ENCODE results near the gene ESYT1. TPM values are rescaled to one million over a fixed set of nuclear protein-coding genes. Genes with fewer than 3 reads are reported as not detected.
A peak's percentile ranks its signal among the peaks of the same experiment; 100 is the strongest.

Gene ESYT1, protein sequence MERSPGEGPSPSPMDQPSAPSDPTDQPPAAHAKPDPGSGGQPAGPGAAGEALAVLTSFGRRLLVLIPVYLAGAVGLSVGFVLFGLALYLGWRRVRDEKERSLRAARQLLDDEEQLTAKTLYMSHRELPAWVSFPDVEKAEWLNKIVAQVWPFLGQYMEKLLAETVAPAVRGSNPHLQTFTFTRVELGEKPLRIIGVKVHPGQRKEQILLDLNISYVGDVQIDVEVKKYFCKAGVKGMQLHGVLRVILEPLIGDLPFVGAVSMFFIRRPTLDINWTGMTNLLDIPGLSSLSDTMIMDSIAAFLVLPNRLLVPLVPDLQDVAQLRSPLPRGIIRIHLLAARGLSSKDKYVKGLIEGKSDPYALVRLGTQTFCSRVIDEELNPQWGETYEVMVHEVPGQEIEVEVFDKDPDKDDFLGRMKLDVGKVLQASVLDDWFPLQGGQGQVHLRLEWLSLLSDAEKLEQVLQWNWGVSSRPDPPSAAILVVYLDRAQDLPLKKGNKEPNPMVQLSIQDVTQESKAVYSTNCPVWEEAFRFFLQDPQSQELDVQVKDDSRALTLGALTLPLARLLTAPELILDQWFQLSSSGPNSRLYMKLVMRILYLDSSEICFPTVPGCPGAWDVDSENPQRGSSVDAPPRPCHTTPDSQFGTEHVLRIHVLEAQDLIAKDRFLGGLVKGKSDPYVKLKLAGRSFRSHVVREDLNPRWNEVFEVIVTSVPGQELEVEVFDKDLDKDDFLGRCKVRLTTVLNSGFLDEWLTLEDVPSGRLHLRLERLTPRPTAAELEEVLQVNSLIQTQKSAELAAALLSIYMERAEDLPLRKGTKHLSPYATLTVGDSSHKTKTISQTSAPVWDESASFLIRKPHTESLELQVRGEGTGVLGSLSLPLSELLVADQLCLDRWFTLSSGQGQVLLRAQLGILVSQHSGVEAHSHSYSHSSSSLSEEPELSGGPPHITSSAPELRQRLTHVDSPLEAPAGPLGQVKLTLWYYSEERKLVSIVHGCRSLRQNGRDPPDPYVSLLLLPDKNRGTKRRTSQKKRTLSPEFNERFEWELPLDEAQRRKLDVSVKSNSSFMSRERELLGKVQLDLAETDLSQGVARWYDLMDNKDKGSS
- total RNA-seq: 119 TPM

DNA sequence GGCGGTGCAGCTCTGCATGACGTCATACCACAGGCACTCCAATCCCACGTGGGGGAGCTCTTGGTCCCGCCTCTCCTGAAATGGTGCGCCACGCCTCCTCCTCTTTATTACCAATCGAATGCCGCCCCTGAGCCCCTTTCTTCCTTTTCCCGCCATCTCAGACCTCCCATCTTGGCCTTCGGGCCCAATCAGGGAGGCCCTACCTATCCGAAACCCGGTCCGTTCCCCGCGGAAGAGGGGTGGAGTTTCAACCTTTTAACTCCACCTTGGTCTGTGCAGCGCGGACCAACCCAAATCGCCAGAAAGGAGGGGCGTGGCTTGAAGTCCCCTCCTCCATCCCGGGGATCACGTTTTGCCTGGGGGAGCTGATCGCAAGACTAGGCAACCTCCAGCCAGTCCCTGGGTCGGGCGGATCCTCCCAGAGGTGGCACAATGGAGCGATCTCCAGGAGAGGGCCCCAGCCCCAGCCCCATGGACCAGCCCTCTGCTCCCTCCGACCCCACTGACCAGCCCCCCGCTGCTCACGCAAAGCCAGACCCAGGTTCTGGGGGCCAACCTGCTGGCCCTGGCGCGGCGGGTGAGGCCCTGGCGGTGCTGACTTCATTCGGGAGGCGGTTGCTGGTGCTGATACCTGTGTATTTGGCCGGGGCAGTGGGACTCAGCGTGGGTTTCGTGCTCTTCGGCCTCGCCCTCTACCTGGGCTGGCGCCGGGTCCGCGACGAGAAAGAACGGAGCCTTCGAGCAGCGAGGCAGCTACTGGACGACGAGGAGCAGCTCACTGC, at the start of gene ESYT1:
TSS of gene ESYT1 (plus strand) at position 380 of the 782 bp plus-strand sequence. CDS start at position 433, 53 bp downstream.
- no peaks in the 10 kb centered on the region for H3K27me3 ChIP-seq
- TF ChIP-seq, protein P1, sequence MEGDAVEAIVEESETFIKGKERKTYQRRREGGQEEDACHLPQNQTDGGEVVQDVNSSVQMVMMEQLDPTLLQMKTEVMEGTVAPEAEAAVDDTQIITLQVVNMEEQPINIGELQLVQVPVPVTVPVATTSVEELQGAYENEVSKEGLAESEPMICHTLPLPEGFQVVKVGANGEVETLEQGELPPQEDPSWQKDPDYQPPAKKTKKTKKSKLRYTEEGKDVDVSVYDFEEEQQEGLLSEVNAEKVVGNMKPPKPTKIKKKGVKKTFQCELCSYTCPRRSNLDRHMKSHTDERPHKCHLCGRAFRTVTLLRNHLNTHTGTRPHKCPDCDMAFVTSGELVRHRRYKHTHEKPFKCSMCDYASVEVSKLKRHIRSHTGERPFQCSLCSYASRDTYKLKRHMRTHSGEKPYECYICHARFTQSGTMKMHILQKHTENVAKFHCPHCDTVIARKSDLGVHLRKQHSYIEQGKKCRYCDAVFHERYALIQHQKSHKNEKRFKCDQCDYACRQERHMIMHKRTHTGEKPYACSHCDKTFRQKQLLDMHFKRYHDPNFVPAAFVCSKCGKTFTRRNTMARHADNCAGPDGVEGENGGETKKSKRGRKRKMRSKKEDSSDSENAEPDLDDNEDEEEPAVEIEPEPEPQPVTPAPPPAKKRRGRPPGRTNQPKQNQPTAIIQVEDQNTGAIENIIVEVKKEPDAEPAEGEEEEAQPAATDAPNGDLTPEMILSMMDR (IDR thresholded peaks at IDR 0.05): no peak
- H3K4me3 ChIP-seq: peak within 1 kb of the TSS; percentile 73 to 80
- H3K4me1 ChIP-seq: peaks cover 9 to 21% of the 10 kb centered on the region in 2 donors
- peak within 1 kb of the TSS; percentile 87 to 88 for H3K27ac ChIP-seq
- intact Hi-C loops (cut with DNase I): loop anchor here (1.0 to 5.0 kb wide), 3 partner anchors 10 to 959 kb away; partner anchors contain the start of genes MYL6, NAB2 and ZC3H10
- DNase-seq (ENCODE audit: low spot score in 2 of 2): peak; percentile 99 to 100
- no peaks in the 10 kb centered on the region for H3K9me3 ChIP-seq
- H3K36me3 ChIP-seq: peaks cover 25 to 28% of the 10 kb centered on the region in 2 donors

DNA sequence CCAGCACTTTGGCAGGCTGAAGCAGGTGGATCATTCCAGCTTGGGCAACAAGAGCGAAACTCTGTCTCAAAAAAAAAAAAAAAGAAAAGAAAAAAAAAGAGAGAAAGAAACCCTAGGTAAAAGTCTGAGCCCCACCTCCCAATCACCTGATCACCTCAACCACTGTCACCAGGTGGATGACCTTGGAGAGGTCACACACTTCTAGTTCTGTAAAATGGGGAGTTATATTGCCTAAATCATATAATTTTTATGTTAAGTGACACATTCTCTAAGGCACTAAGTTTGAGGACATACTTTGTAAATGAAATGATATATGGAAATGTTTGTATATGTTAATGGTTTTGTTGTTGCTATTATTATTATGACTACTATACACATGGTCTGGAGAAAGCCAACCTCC, 49.6 kb upstream of the ESYT1 start:
- Histone ChIP-seq H3K36me3 (no peaks in the 10 kb centered on the region), H3K27ac (peak overlapping the region in 1 of 2 donors; percentile 81), H3K27me3 (no peaks in the 10 kb centered on the region), H3K9me3 (no peaks in the 10 kb centered on the region), H3K4me1 (peaks cover 5 to 7% of the 10 kb centered on the region in 2 donors), H3K4me3 (peak overlapping the region in 1 of 2 donors; percentile 86)
- DNase-seq (ENCODE audit: low spot score in 2 of 2): no peak
- TF ChIP-seq, protein P1 (IDR thresholded peaks at IDR 0.05): no peak
- intact Hi-C loops (cut with DNase I): loop anchor here (5.0 kb wide), 2 partner anchors 39 to 71 kb away; partner anchors contain the start of genes RPL41 and ZC3H10

DNA sequence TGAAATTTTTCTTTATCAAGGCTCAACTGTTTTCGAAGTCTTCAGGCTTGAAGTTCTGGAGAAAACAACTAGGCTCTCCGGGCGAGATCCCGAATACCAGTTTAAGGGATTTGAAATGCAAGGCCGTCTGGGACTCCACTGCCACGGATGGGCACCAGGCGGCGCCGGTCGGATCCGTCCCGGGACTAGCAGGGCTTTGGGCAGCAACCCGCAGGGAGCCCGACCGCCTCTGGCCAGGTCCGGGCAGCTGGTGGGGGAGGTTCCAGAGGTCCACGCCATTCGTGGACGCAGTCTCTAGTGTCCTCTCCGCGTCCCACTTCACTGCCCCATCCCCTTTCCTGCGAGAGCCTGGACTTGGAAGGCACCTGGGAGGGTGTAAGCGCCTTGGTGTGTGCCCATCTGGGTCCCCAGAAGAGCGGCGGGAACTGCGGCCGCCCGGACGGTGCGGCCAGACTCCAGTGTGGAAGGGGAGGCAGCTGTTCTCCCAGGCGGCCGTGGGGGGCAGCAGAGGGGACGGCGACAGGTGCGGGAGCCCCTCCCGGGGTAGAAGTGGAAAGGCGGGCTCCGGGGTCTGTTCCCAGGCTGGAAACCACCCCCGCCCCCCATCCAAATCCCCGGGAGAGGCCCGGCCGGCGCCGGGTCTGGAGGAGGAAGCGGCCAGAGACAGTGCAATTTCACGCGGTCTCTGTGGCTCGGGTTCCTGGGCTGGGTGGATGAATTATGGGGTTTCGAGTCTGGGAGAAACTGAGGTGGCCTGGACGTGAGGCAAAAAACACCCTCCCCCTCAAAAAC, 48.9 kb upstream of the ESYT1 start:
- Histone ChIP-seq H3K27me3 (no peaks in the 10 kb centered on the region), H3K9me3 (no peaks in the 10 kb centered on the region), H3K4me3 (peak overlapping the region; percentile 72 to 86), H3K4me1 (peaks cover 5 to 7% of the 10 kb centered on the region in 2 donors), H3K36me3 (no peaks in the 10 kb centered on the region), H3K27ac (peak overlapping the region; percentile 75 to 81)
- intact Hi-C loops (cut with DNase I): loop anchor here (1.0 to 5.0 kb wide), 3 partner anchors 25 to 72 kb away; partner anchors contain the start of genes PA2G4, RPL41 and ZC3H10
- TF ChIP-seq, protein P1 (IDR thresholded peaks at IDR 0.05): peak; percentile 65 to 82 (median 77)
- DNase-seq (ENCODE audit: low spot score in 2 of 2): peak; percentile 53 to 94

DNA sequence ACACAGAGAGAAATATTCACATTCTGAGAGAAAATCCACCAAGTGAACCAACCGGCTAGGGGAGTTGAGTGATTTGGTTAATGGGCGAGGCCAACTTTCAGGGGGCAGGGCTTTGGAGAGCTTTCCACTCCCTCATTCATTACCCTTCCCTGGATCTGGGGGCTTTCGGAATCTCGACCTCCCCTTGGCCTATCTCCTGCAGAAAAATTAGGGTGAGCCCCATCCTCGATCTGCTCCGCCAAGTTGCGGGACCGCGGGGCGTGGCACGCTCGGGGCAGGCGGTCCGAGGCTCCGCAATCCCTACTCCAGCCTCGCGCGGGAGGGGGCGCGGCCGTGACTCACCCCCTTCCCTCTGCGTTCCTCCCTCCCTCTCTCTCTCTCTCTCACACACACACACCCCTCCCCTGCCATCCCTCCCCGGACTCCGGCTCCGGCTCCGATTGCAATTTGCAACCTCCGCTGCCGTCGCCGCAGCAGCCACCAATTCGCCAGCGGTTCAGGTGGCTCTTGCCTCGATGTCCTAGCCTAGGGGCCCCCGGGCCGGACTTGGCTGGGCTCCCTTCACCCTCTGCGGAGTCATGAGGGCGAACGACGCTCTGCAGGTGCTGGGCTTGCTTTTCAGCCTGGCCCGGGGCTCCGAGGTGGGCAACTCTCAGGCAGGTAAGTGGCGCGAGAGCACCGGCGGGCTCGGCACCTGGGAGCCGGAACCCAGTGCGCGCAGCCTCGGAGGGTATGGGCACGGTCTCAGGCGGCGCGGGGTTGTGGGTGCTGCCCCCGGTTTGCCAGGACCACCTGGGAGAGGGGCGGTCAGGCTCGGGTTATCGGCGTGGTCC, 48.1 kb upstream of the ESYT1 start, which contains the start of gene ERBB3:
TSS of gene ERBB3 (plus strand) at position 443 of the 833 bp plus-strand sequence. CDS start at position 579, 136 bp downstream.
- TF ChIP-seq, protein P1 (IDR thresholded peaks at IDR 0.05): peak in 1 of 3 experiments; percentile 17
- Histone ChIP-seq H3K4me3 (peak within 1 kb of the TSS; percentile 72 to 86), H3K4me1 (peaks cover 5 to 7% of the 10 kb centered on the region in 2 donors), H3K27me3 (no peaks in the 10 kb centered on the region), H3K36me3 (no peaks in the 10 kb centered on the region), H3K27ac (peak within 1 kb of the TSS; percentile 75 to 81), H3K9me3 (no peaks in the 10 kb centered on the region)
- intact Hi-C loops (cut with DNase I): loop anchor here (1.0 to 5.0 kb wide), 3 partner anchors 24 to 73 kb away; partner anchors contain the start of genes PA2G4, RPL41 and ZC3H10
- DNase-seq (ENCODE audit: low spot score in 2 of 2): peak; percentile 31 to 91
